Measurements from ENCODE around the gene GPR108.

GRCh38 chr19:6719992-6720368 is 17.4 kb downstream of the GPR108 start:
- TF ChIP-seq CTCF (conservative IDR thresholded peaks at IDR 0.05; ENCODE audit: low read length) (no peak), EZH2phosphoT487 (IDR thresholded peaks at IDR 0.05; ENCODE audit: borderline replicate concordance) (no peak)
